Endothelial cell of umbilical vein (primary cell): ENCODE data around the gene VDR. TPM values are rescaled to one million over a fixed set of nuclear protein-coding genes. Genes with fewer than 3 reads are reported as not detected.

Experiments
- BruUV-seq: library from RNA; stranded (reverse); fragments of 400-500 nt; replicated peaks from 2 replicates; lab custom pipeline; 2021; lab: Mats Ljungman, UMichigan
- CTCF ChIA-PET: fragments of 300-600, 350-600 bp; sonication (Branson Sonifier 250); formaldehyde crosslinking; loops from one replicate; lab custom pipeline; 2021; ENCODE audit warnings: antibody characterized with exemption, inconsistent platforms; lab: Charles Lee
- POLR2A ChIA-PET: fragments of 300-600, 350-600 bp; sonication (Branson Sonifier 250); formaldehyde crosslinking; loops from one replicate; lab custom pipeline; 2021; ENCODE audit warnings: antibody characterized with exemption, inconsistent platforms; lab: Charles Lee
- DNase-seq: peaks from one replicate; pipeline ENCODE4 v3.0.0-alpha.2; 2011; ENCODE audit warnings: low read depth, low spot score
- FAIRE-seq: peaks from 2 replicates; lab custom pipeline; 2011; peaks lifted over from hg19 to GRCh38; lab: Jason Lieb, UNC
- H2AFZ ChIP-seq: 2 replicates; pipeline ENCODE4 v1.6.0; 2012; ENCODE audit warnings: low read depth, low read length, control low read depth, inconsistent platforms
- H3K27ac ChIP-seq: 2 replicates; pipeline ENCODE4 v1.5.1; 2011; ENCODE audit warnings: low read depth, mild to moderate bottlenecking, control low read depth, low read length, moderate library complexity; ENCODE audit not compliant: insufficient read depth
- H3K27me3 ChIP-seq, 2 experiments: 2 replicates each; pipeline versions ENCODE4 v1.6.0 to v1.6.1; 2011; ENCODE audit warnings: low read length in 2 of 2, mixed read lengths in 1 of 2; ENCODE audit not compliant: control insufficient read depth in 2 of 2, insufficient read depth in 2 of 2
- H3K36me3 ChIP-seq, 2 experiments: 2 replicates in 1 of 2; 3 replicates in 1 of 2; pipeline ENCODE4 v1.5.1; 2011; ENCODE audit warnings: low read length in 2 of 2, mild to moderate bottlenecking in 1 of 2, moderate library complexity in 1 of 2; ENCODE audit not compliant: control insufficient read depth in 2 of 2, insufficient read depth in 2 of 2; ENCODE audit errors: extremely low read depth in 1 of 2
- H3K4me1 ChIP-seq: 3 replicates; pipeline ENCODE4 v1.5.1; 2011; ENCODE audit warnings: mild to moderate bottlenecking, low read length; ENCODE audit not compliant: control insufficient read depth, insufficient read depth; ENCODE audit errors: extremely low read depth
- H3K4me2 ChIP-seq: 2 replicates; pipeline ENCODE4 v1.6.1; 2011; ENCODE audit warnings: low read length, control low read depth, mixed read lengths; ENCODE audit not compliant: insufficient read depth
- H3K4me3 ChIP-seq, 3 experiments: fragments of 200-600 bp in 1 of 3; sonication (generic), shearing (Covaris generic) in 1 of 3; replicated peaks in 1 of 3; 2 replicates each; pipeline ENCODE4 v1.5.1; 2011 to 2016; ENCODE audit warnings: control low read depth in 3 of 3, low read length in 3 of 3, mild to moderate bottlenecking in 2 of 3, inconsistent platforms in 1 of 3, low read depth in 1 of 3, moderate library complexity in 1 of 3; ENCODE audit not compliant: insufficient read depth in 1 of 3
- H3K79me2 ChIP-seq: 2 replicates; pipeline ENCODE4 v1.6.0; 2012; ENCODE audit warnings: low read length, inconsistent platforms; ENCODE audit not compliant: control insufficient read depth, insufficient read depth
- H3K9ac ChIP-seq: replicated peaks from 2 replicates; pipeline ENCODE3; 2011; ENCODE audit warnings: low read length, control low read depth; ENCODE audit not compliant: insufficient read depth; ENCODE audit errors: extremely low read depth
- H3K9me1 ChIP-seq: replicated peaks from 3 replicates; pipeline ENCODE4 v1.6.0; 2011; ENCODE audit warnings: mild to moderate bottlenecking, low read length; ENCODE audit not compliant: control insufficient read depth, insufficient read depth; ENCODE audit errors: extremely low read depth
- H3K9me3 ChIP-seq: replicated peaks from 2 replicates; pipeline ENCODE4 v1.5.1; 2012; ENCODE audit warnings: low read length, inconsistent platforms; ENCODE audit not compliant: control insufficient read depth, insufficient read depth
- H4K20me1 ChIP-seq: replicated peaks from 2 replicates; pipeline ENCODE3; 2011; ENCODE audit warnings: mild to moderate bottlenecking, low read length; ENCODE audit not compliant: control insufficient read depth, insufficient read depth; ENCODE audit errors: extremely low read depth
- EZH2 ChIP-seq: IDR thresholded peaks from 2 replicates; pipeline ENCODE4 v1.6.1; 2012; ENCODE audit warnings: borderline replicate concordance, low read depth, mild to moderate bottlenecking, moderate library complexity, low read length, inconsistent platforms; ENCODE audit not compliant: severe bottlenecking
- FOS ChIP-seq: IDR thresholded peaks from 2 replicates; pipeline ENCODE4 v1.6.1; 2011; ENCODE audit warnings: mild to moderate bottlenecking, low read length, moderate library complexity, borderline replicate concordance; ENCODE audit not compliant: insufficient read depth
- GATA2 ChIP-seq: IDR thresholded peaks from 2 replicates; pipeline ENCODE4 v1.7.0; 2011; ENCODE audit warnings: low read depth, mild to moderate bottlenecking, moderate library complexity, mixed read lengths, low read length; ENCODE audit not compliant: insufficient read length, insufficient read depth
- JUN ChIP-seq: IDR thresholded peaks from 2 replicates; pipeline ENCODE4 v1.6.1; 2011; ENCODE audit warnings: borderline replicate concordance, low read depth; ENCODE audit not compliant: insufficient read length, insufficient read depth
- MAX ChIP-seq: IDR thresholded peaks from 2 replicates; pipeline ENCODE4 v1.6.1; 2011; ENCODE audit not compliant: insufficient read depth, insufficient read length
- MYC ChIP-seq: IDR thresholded peaks from one replicate; pipeline ENCODE4 v1.6.1; 2011; ENCODE audit warnings: mild to moderate bottlenecking, low read depth, low read length
- POLR2A ChIP-seq: IDR thresholded peaks from 2 replicates; pipeline ENCODE4 v1.6.1; 2012; ENCODE audit warnings: low read depth, mild to moderate bottlenecking, control low read depth, low read length
- POLR2AphosphoS5 ChIP-seq: IDR thresholded peaks from 2 replicates; pipeline ENCODE4 v1.6.1; 2012; ENCODE audit warnings: low read depth, mild to moderate bottlenecking, control low read depth, low read length, moderate library complexity; ENCODE audit not compliant: insufficient read depth
- dilution Hi-C: fragments of 300-500 bp; cut with MboI; formaldehyde crosslinking; loops from one replicate; pipeline ENCODE4 v1.15.0; 2019; ENCODE audit warnings: low sequenced_read_pairs; ENCODE audit not compliant: extremely low pct_ligation_motif_present
- intact Hi-C: fragments of 100-400 bp; cut with micrococcal nuclease; formaldehyde crosslinking; loops from one replicate; pipeline ENCODE4 v1.10.0; 2022
- polyA plus RNA-seq, 4 experiments: library from polyadenylated mRNA; depleted of rRNA in 3 of 4; stranded (reverse) in 3 of 4; unstranded in 1 of 4; fragments of >200 nt; gene quantifications; 2 replicates each; pipeline versions ENCODE4 v1.2.1 to v1.2.3, GENCODE V29; 2011 to 2012; ENCODE audit warnings: missing spikeins in 1 of 4
- total RNA-seq: library from RNA; stranded (reverse); gene quantifications from 2 replicates; pipeline ENCODE4 v1.2.3, GENCODE V29; 2021
- TF ChIP-seq, protein P1 (sequence below), 2 donors: IDR thresholded peaks; 1 replicate in 1 of 2; 2 replicates in 1 of 2; pipeline ENCODE4 v1.5.1; 2011; ENCODE audit warnings: low read length in 2 of 2, mild to moderate bottlenecking in 2 of 2, moderate library complexity in 2 of 2, control low read depth in 1 of 2, inconsistent platforms in 1 of 2, low read depth in 1 of 2; ENCODE audit not compliant: insufficient read depth in 1 of 2; ENCODE audit errors: extremely low read depth in 1 of 2

VDR gene
- total and polyA plus RNA-seq, 2 donors (not counting 3 experiments of a cell fraction or from before 2014, with no cell fraction given): 0.73 to 0.91 TPM

DNA sequence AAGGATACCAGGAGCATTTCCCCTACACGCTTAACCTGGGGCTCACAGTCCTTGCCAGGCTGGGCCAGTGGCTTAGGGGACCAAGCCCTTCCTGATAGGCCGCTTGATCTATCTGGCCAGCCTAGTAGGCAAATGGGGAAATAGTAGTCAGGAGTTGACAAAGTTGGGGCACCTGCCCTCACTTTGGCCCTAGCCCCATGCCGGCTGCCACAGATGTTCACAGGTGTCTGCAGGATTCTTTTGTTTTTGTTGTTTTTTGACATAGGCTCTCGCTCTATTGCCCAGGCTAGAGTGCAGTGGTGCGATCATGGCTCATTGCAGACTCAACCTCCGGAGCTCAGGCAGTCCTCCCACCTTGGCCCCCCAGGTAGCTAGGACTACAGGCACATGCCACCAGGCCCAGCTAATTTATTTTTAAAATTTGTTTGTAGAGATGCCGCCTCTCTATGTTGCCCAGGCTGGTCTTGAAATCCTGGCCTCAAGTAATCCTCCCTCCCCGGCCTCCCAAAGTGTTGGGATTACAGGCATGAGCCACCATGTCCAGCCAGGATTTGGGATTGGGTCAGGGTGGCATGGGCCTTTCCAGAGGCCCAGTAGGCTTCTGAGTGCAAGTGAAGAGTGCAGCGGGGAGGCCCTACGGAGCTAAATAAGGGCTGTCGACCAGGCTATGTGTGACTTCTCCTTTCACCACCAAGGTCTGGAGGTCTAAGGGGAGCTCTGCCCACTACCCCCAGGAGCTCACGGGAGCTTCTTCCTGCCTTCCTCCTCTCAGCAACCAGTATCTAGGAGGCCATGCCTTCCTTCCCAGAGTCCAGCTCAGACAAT lies 69.6 kb downstream of the VDR start:
- Histone ChIP-seq H3K27me3 (no peaks in the 10 kb centered on the region), H4K20me1 (no peaks in the 10 kb centered on the region), H3K79me2 (no peaks in the 10 kb centered on the region), H3K9me3 (no peaks in the 10 kb centered on the region), H3K36me3 (no peaks in the 10 kb centered on the region), H3K27ac (no peak overlapping the region), H3K9me1 (no peaks in the 10 kb centered on the region), H2AFZ (no peak overlapping the region), H3K4me3 (no peak overlapping the region), H3K4me2 (no peak overlapping the region), H3K4me1 (no peaks in the 10 kb centered on the region), H3K9ac (no peak overlapping the region)
- FAIRE-seq: no peak
- dilution Hi-C loops (no loop called here), intact Hi-C loops (no loop called here)
- DNase-seq: no peak
- ChIA-PET POLR2A (no interaction called here), CTCF (interaction anchor here (1.0 to 15.5 kb wide), 8 partner anchors 16 to 121 kb away, joined by 6 to 427 read pairs (median 200); partner anchors contain the start of genes HDAC7 and RAPGEF3)
- no peak for TF ChIP-seq POLR2A
- TF ChIP-seq GATA2: no peak
- TF ChIP-seq POLR2AphosphoS5: no peak
- TF ChIP-seq JUN: no peak
- no peak for TF ChIP-seq MAX
- TF ChIP-seq MYC: no peak
- no peak for TF ChIP-seq FOS
- TF ChIP-seq, protein P1, sequence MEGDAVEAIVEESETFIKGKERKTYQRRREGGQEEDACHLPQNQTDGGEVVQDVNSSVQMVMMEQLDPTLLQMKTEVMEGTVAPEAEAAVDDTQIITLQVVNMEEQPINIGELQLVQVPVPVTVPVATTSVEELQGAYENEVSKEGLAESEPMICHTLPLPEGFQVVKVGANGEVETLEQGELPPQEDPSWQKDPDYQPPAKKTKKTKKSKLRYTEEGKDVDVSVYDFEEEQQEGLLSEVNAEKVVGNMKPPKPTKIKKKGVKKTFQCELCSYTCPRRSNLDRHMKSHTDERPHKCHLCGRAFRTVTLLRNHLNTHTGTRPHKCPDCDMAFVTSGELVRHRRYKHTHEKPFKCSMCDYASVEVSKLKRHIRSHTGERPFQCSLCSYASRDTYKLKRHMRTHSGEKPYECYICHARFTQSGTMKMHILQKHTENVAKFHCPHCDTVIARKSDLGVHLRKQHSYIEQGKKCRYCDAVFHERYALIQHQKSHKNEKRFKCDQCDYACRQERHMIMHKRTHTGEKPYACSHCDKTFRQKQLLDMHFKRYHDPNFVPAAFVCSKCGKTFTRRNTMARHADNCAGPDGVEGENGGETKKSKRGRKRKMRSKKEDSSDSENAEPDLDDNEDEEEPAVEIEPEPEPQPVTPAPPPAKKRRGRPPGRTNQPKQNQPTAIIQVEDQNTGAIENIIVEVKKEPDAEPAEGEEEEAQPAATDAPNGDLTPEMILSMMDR (IDR thresholded peaks at IDR 0.05; ENCODE audit: extremely low read depth in 1 of 2, insufficient read depth in 1 of 2, low read depth in 1 of 2, low read length in 2 of 2): no peak
- TF ChIP-seq EZH2: no peak
- no TSS peak for BruUV-seq
